IMR-90 (cell line): Measurements from ENCODE around the gene AADACL4. TPM values are rescaled to one million over a fixed set of nuclear protein-coding genes. Genes with fewer than 3 reads are reported as not detected.

Experiments used
- ATAC-seq: fragments of 200-7000 bp; cut with Tn5 transposase; 2 replicates; pipeline ENCODE4 v1.9.1; 2020; ENCODE audit warnings: low read depth, mild to moderate bottlenecking, moderate library complexity
- BruUV-seq: library from RNA; stranded (reverse); fragments of 400-500 nt; replicated peaks from 2 replicates; lab custom pipeline; 2021; lab: Mats Ljungman, UMichigan
- CTCF ChIA-PET: fragments of 300-600 bp; formaldehyde crosslinking; extraction: SDS; loops from one replicate; lab custom pipeline; 2021; ENCODE audit warnings: antibody characterized with exemption; lab: Yijun Ruan, JAX
- POLR2A ChIA-PET: fragments of 300-600 bp; sonication (Branson Sonifier 250); formaldehyde crosslinking; loops from one replicate; lab custom pipeline; 2022; ENCODE audit warnings: antibody characterized with exemption; ENCODE audit not compliant: unreplicated experiment; lab: Charles Lee
- DNase-seq: peaks from one replicate; pipeline ENCODE4 v3.0.0; 2013
- H2AFZ ChIP-seq: replicated peaks from 2 replicates; pipeline ENCODE3; 2013; ENCODE audit warnings: low read length, mild to moderate bottlenecking; ENCODE audit not compliant: poor library complexity
- H2AK5ac ChIP-seq: 2 replicates; pipeline ENCODE4 v1.6.1; 2013; ENCODE audit warnings: low read depth, low read length, inconsistent platforms
- H2AK9ac ChIP-seq: replicated peaks from 2 replicates; pipeline ENCODE3; 2013; ENCODE audit warnings: mild to moderate bottlenecking, low read depth, low read length, moderate library complexity; ENCODE audit not compliant: poor library complexity
- H2BK120ac ChIP-seq: 2 replicates; pipeline ENCODE4 v1.6.1; 2013; ENCODE audit warnings: low read depth, low read length, inconsistent platforms
- H2BK15ac ChIP-seq: 3 replicates; pipeline ENCODE4 v1.6.1; 2013; ENCODE audit warnings: low read depth, low read length, inconsistent platforms
- H2BK20ac ChIP-seq: 2 replicates; pipeline ENCODE4 v1.6.1; 2013; ENCODE audit warnings: low read depth, mild to moderate bottlenecking, inconsistent platforms, low read length, moderate library complexity
- H2BK5ac ChIP-seq: 2 replicates; pipeline ENCODE4 v1.6.1; 2013; ENCODE audit warnings: mild to moderate bottlenecking, low read depth, low read length, inconsistent platforms; ENCODE audit not compliant: poor library complexity, severe bottlenecking
- H3K14ac ChIP-seq: replicated peaks from 2 replicates; pipeline ENCODE4 v1.6.1; 2013; ENCODE audit warnings: low read depth, low read length, inconsistent platforms
- H3K18ac ChIP-seq: 2 replicates; pipeline ENCODE4 v1.6.1; 2013; ENCODE audit warnings: low read depth, low read length, control low read depth
- H3K23ac ChIP-seq: 2 replicates; pipeline ENCODE4 v1.6.1; 2013; ENCODE audit warnings: low read depth, low read length, inconsistent platforms
- H3K27ac ChIP-seq: 2 replicates; pipeline ENCODE4 v1.5.1; 2013; ENCODE audit warnings: mild to moderate bottlenecking, control low read depth, low read length; ENCODE audit not compliant: insufficient read depth
- H3K27me3 ChIP-seq: 2 replicates; pipeline ENCODE4 v1.6.1; 2013; ENCODE audit warnings: low read length; ENCODE audit not compliant: control insufficient read depth, insufficient read depth
- H3K36me3 ChIP-seq: 2 replicates; pipeline ENCODE4 v1.6.1; 2013; ENCODE audit warnings: low read length, mixed read lengths; ENCODE audit not compliant: control insufficient read depth, insufficient read depth
- H3K4ac ChIP-seq: 2 replicates; pipeline ENCODE4 v1.6.1; 2013; ENCODE audit warnings: low read depth, low read length, inconsistent platforms
- H3K4me1 ChIP-seq: 2 replicates; pipeline ENCODE4 v1.6.1; 2013; ENCODE audit warnings: low read length, mixed read lengths; ENCODE audit not compliant: control insufficient read depth, insufficient read depth
- H3K4me2 ChIP-seq: 2 replicates; pipeline ENCODE4 v1.6.1; 2013; ENCODE audit warnings: low read depth, mild to moderate bottlenecking, control low read depth, low read length, moderate library complexity
- H3K4me3 ChIP-seq: 2 replicates; pipeline ENCODE4 v1.5.1; 2013; ENCODE audit warnings: low read depth, mild to moderate bottlenecking, control low read depth, low read length, moderate library complexity; ENCODE audit not compliant: insufficient read depth
- H3K56ac ChIP-seq: 2 replicates; pipeline ENCODE4 v1.6.1; 2013; ENCODE audit warnings: low read length, inconsistent platforms; ENCODE audit not compliant: insufficient read depth; ENCODE audit errors: extremely low read depth
- H3K79me1 ChIP-seq, 2 experiments: 2 replicates each; pipeline ENCODE4 v1.6.1; 2013; ENCODE audit warnings: low read length in 2 of 2, inconsistent platforms in 1 of 2, low read depth in 1 of 2
- H3K9ac ChIP-seq: 2 replicates; pipeline ENCODE4 v1.6.1; 2013; ENCODE audit warnings: low read depth, low read length, control low read depth
- H3K9me1 ChIP-seq: 2 replicates; pipeline ENCODE4 v1.6.1; 2013; ENCODE audit warnings: low read length, inconsistent platforms; ENCODE audit not compliant: insufficient read depth
- H3K9me3 ChIP-seq: 2 replicates; pipeline ENCODE4 v1.6.1; 2013; ENCODE audit warnings: low read length; ENCODE audit not compliant: control insufficient read depth, insufficient read depth
- H4K20me1 ChIP-seq: 2 replicates; pipeline ENCODE4 v1.6.1; 2013; ENCODE audit warnings: low read length, inconsistent platforms; ENCODE audit not compliant: insufficient read depth
- H4K5ac ChIP-seq: 2 replicates; pipeline ENCODE4 v1.6.1; 2013; ENCODE audit warnings: mild to moderate bottlenecking, low read depth, low read length, control low read depth
- H4K8ac ChIP-seq, 2 experiments: 2 replicates each; pipeline ENCODE4 v1.6.1; 2013; ENCODE audit warnings: low read depth in 2 of 2, low read length in 2 of 2, control low read depth in 1 of 2, inconsistent platforms in 1 of 2
- H4K91ac ChIP-seq: 2 replicates; pipeline ENCODE4 v1.6.1; 2013; ENCODE audit warnings: low read depth, low read length, inconsistent platforms; ENCODE audit not compliant: insufficient read depth
- CHD1 ChIP-seq: IDR thresholded peaks from 2 replicates; pipeline ENCODE4 v1.6.1; 2012; ENCODE audit warnings: low read depth, low read length, improper control_type of control experiment
- POLR2A ChIP-seq: IDR thresholded peaks from 2 replicates; pipeline ENCODE4 v1.6.1; 2012; ENCODE audit warnings: mild to moderate bottlenecking, low read depth, low read length
- WGBS, 2 experiments: methylation state at CpG; one replicate each; pipeline versions ENCODE4 v1.1.5 to v1.1.7; 2013; ENCODE audit warnings: missing lambda C conversion rate in 2 of 2; ENCODE audit not compliant: insufficient read length in 1 of 2; ENCODE audit errors: extremely low coverage in 2 of 2; 5-methylcytosine and 5-hydroxymethylcytosine counted together
- dilution Hi-C: fragments of 300-500 bp; cut with HindIII; formaldehyde crosslinking; loops from one replicate; pipeline ENCODE4 v1.14.3; 2018; ENCODE audit warnings: low sequenced_read_pairs; ENCODE audit not compliant: unreplicated experiment
- in situ Hi-C: fragments of 300-500 bp; cut with MboI; formaldehyde crosslinking; loops from 3 replicates; pipeline ENCODE4 v1.14.3; 2019; ENCODE audit warnings: low sequenced_read_pairs, inconsistent platforms, mixed read lengths
- intact Hi-C: fragments of 100-400 bp; cut with micrococcal nuclease; formaldehyde crosslinking; loops from 2 replicates; pipeline ENCODE4 v1.10.0; 2022
- polyA plus RNA-seq, 3 experiments: library from polyadenylated mRNA; depleted of rRNA; stranded (reverse); fragments of >200 nt; gene quantifications; 2 replicates each; pipeline ENCODE4 v1.2.3, GENCODE V29; 2012; ENCODE audit warnings: low replicate concordance in 1 of 3
- total RNA-seq: library from RNA; depleted of rRNA; stranded (reverse); fragments of >200 nt; gene quantifications from 2 replicates; pipeline ENCODE4 v1.2.3, GENCODE V29; 2012

AADACL4 gene
- total and polyA plus RNA-seq, 2 of the 4 experiments (the other 2 are of a cell fraction), result not detected

GRCh38 chr1:12618661-12618964 is 25.3 kb upstream of the AADACL4 start:
- H3K4me2 ChIP-seq, result peak overlapping the region; percentile 76
- peak overlapping the region; percentile 77 for H3K18ac ChIP-seq
- peak overlapping the region; percentile 83 for H4K5ac ChIP-seq
- H3K27ac ChIP-seq, result peak overlapping the region; percentile 87
- no peaks in the 10 kb centered on the region for H3K9me3 ChIP-seq
- DNase-seq, result no peak
- ChIA-PET CTCF (interaction anchor here (0.9 to 2.4 kb wide), 5 partner anchors 17 to 305 kb away, joined by 3 to 6 read pairs (median 4); no protein-coding TSS in a partner anchor), POLR2A (interaction anchor here (0.6 kb wide), 1 partner anchor 14 kb away, joined by 4 read pairs; no protein-coding TSS in a partner anchor)
- peak overlapping the region; percentile 98 for H3K23ac ChIP-seq
- H4K20me1 ChIP-seq, result no peaks in the 10 kb centered on the region
- H3K14ac ChIP-seq, result peak overlapping the region; percentile 94
- H3K27me3 ChIP-seq, result no peaks in the 10 kb centered on the region
- TF ChIP-seq CHD1 (0 out of 2 replicates have a peak, but pooled peaks have one; percentile 28), POLR2A (no peak)
- H4K8ac ChIP-seq, result peak overlapping the region; percentile 85 to 90
- in situ Hi-C loops (loop anchor here (5.0 to 25.0 kb wide), 3 partner anchors 64 to 306 kb away; no protein-coding TSS in a partner anchor), intact Hi-C loops (loop anchor here (1.0 to 5.0 kb wide), 4 partner anchors 22 to 156 kb away; no protein-coding TSS in a partner anchor), dilution Hi-C loops (no loop called here)
- BruUV-seq, result no TSS peak
- peak overlapping the region; percentile 74 for H3K9ac ChIP-seq
- peak overlapping the region; percentile 91 for H2BK120ac ChIP-seq
- peak overlapping the region; percentile 64 for H2BK20ac ChIP-seq
- H2BK5ac ChIP-seq, result peak overlapping the region; percentile 86
- peak overlapping the region; percentile 96 for H4K91ac ChIP-seq
- H3K4me3 ChIP-seq, result peak overlapping the region; percentile 66
- H2BK15ac ChIP-seq, result peak overlapping the region; percentile 71; the same call in 2 of the 3 replicates
- H2AK5ac ChIP-seq, result peak overlapping the region; percentile 85
- ATAC-seq, result no peak
- H3K79me1 ChIP-seq, result peaks cover 3 to 20% of the 10 kb centered on the region in 2 experiments; a peak in 2 of 4 replicates
- H3K4ac ChIP-seq, result peak overlapping the region; percentile 95
- H3K56ac ChIP-seq, result peak overlapping the region; percentile 68; the same call in 1 of the 2 replicates
- no CpG with 5 or more reads among the region's 6 CpGs for WGBS, 2 experiments
- H2AK9ac ChIP-seq, result peak overlapping the region; percentile 77
- H3K36me3 ChIP-seq, result no peaks in the 10 kb centered on the region
- no peaks in the 10 kb centered on the region for H3K9me1 ChIP-seq
- peak overlapping the region; percentile 90 for H2AFZ ChIP-seq
- peaks cover 21% of the 10 kb centered on the region for H3K4me1 ChIP-seq
